Fibroblast of lung (primary cell): ENCODE data around the gene DNMT3A. TPM values are rescaled to one million over a fixed set of nuclear protein-coding genes. Genes with fewer than 3 reads are reported as not detected.

ENCODE experiments used
- DNase-seq, 2 donors: peaks; one replicate each; pipeline versions ENCODE4 v3.0.0 to v3.0.0-alpha.2; 2010; ENCODE audit warnings: low read depth in 2 of 2
- H2AFZ ChIP-seq: 2 replicates; pipeline ENCODE4 v1.5.1; 2012; ENCODE audit warnings: low read length, control low read depth, inconsistent platforms
- H3K27ac ChIP-seq: 2 replicates; pipeline ENCODE4 v1.5.1; 2011; ENCODE audit warnings: low read length, control low read depth; ENCODE audit not compliant: insufficient read depth
- H3K27me3 ChIP-seq: 2 replicates; pipeline ENCODE4 v1.5.1; 2011; ENCODE audit warnings: mild to moderate bottlenecking, low read length; ENCODE audit not compliant: control insufficient read depth, insufficient read depth
- H3K36me3 ChIP-seq: 2 replicates; pipeline ENCODE4 v1.5.1; 2011; ENCODE audit warnings: low read length; ENCODE audit not compliant: control insufficient read depth, insufficient read depth
- H3K4me1 ChIP-seq: 2 replicates; pipeline ENCODE4 v1.5.1; 2011; ENCODE audit warnings: low read length; ENCODE audit not compliant: control insufficient read depth, insufficient read depth; ENCODE audit errors: extremely low read depth
- H3K4me2 ChIP-seq: 2 replicates; pipeline ENCODE4 v1.5.1; 2011; ENCODE audit warnings: low read length, control low read depth; ENCODE audit not compliant: insufficient read depth; ENCODE audit errors: extremely low read depth
- H3K4me3 ChIP-seq, 4 experiments: fragments of 200-600 bp in 1 of 4; sonication (generic) in 1 of 4; replicated peaks in 1 of 4; 2 replicates each; pipeline ENCODE4 v1.5.1; 2011 to 2016; ENCODE audit warnings: low read length in 4 of 4, low read depth in 3 of 4, mild to moderate bottlenecking in 3 of 4, control low read depth in 2 of 4, inconsistent platforms in 1 of 4, mixed read lengths in 1 of 4; ENCODE audit not compliant: insufficient read depth in 1 of 4; ENCODE audit errors: control extremely low read depth in 1 of 4
- H3K79me2 ChIP-seq: 2 replicates; pipeline ENCODE4 v1.5.1; 2012; ENCODE audit warnings: mild to moderate bottlenecking, low read length, inconsistent platforms; ENCODE audit not compliant: control insufficient read depth, insufficient read depth
- H3K9ac ChIP-seq: 2 replicates; pipeline ENCODE4 v1.5.1; 2011; ENCODE audit warnings: mild to moderate bottlenecking, low read length, control low read depth; ENCODE audit not compliant: insufficient read depth
- H3K9me3 ChIP-seq: 2 replicates; pipeline ENCODE4 v1.5.1; 2012; ENCODE audit warnings: low read depth, low read length; ENCODE audit not compliant: control insufficient read depth, insufficient read depth
- H4K20me1 ChIP-seq: 2 replicates; pipeline ENCODE4 v1.5.1; 2011; ENCODE audit warnings: low read length; ENCODE audit not compliant: control insufficient read depth, insufficient read depth; ENCODE audit errors: extremely low read depth
- CTCF ChIP-seq, 2 donors: IDR thresholded peaks in 1 of 2; conservative IDR thresholded peaks in 1 of 2; 1 replicate in 1 of 2; 2 replicates in 1 of 2; pipeline ENCODE4 v1.5.1; 2011 to 2012; ENCODE audit warnings: low read length in 2 of 2, control low read depth in 1 of 2, inconsistent platforms in 1 of 2, low read depth in 1 of 2, mild to moderate bottlenecking in 1 of 2
- EZH2 ChIP-seq: IDR thresholded peaks from 2 replicates; pipeline ENCODE4 v1.5.1; 2012; ENCODE audit warnings: low read length, control low read depth, mild to moderate bottlenecking; ENCODE audit errors: missing control alignments
- polyA plus RNA-seq, 2 donors: library from polyadenylated mRNA; depleted of rRNA in 1 of 2; stranded (reverse) in 1 of 2; unstranded in 1 of 2; fragments of >200 nt; gene quantifications; 2 replicates each; pipeline ENCODE4 v1.2.1, GENCODE V29; 2011 to 2012; ENCODE audit warnings: missing spikeins in 1 of 2
- total RNA-seq: library from RNA; depleted of rRNA; stranded (reverse); fragments of >200 nt; gene quantifications from 2 replicates; pipeline ENCODE4 v1.2.1, GENCODE V29; 2014

Gene DNMT3A
- total and polyA plus RNA-seq, 2 donors (not counting 1 experiment from before 2014, with no cell fraction given): 3.6 to 19.7 TPM

- TF ChIP-seq CTCF (conservative IDR thresholded peaks at IDR 0.05 in 1 of 2, IDR thresholded peaks at IDR 0.05 in 1 of 2; ENCODE audit: low read depth in 1 of 2, low read length in 2 of 2) (no peak), EZH2 (no peak)
- Histone ChIP-seq H2AFZ (no peak overlapping the region), H3K4me3 (no peak overlapping the region), H3K27me3 (no peaks in the 10 kb centered on the region), H3K9ac (no peak overlapping the region), H3K27ac (no peak overlapping the region), H3K4me1 (no peaks in the 10 kb centered on the region), H3K9me3 (no peaks in the 10 kb centered on the region), H4K20me1 (no peaks in the 10 kb centered on the region), H3K79me2 (no peaks in the 10 kb centered on the region), H3K36me3 (no peaks in the 10 kb centered on the region), H3K4me2 (no peak overlapping the region)
- DNase-seq: no peak
Observed at GRCh38 chr2:25259737-25260124, 82.0 kb downstream of the DNMT3A start.

GRCh38 chr2:25258847-25259736, 82.6 kb downstream of the DNMT3A start:
- H3K4me3 ChIP-seq: no peak overlapping the region
- H3K36me3 ChIP-seq: no peaks in the 10 kb centered on the region
- no peak overlapping the region for H2AFZ ChIP-seq
- no peaks in the 10 kb centered on the region for H3K79me2 ChIP-seq
- no peaks in the 10 kb centered on the region for H3K9me3 ChIP-seq
- TF ChIP-seq CTCF (conservative IDR thresholded peaks at IDR 0.05 in 1 of 2, IDR thresholded peaks at IDR 0.05 in 1 of 2; ENCODE audit: low read depth in 1 of 2, low read length in 2 of 2) (no peak), EZH2 (no peak)
- H3K27me3 ChIP-seq: no peaks in the 10 kb centered on the region
- no peak for DNase-seq
- H3K27ac ChIP-seq: no peak overlapping the region
- no peaks in the 10 kb centered on the region for H4K20me1 ChIP-seq
- no peaks in the 10 kb centered on the region for H3K4me1 ChIP-seq
- H3K9ac ChIP-seq: no peak overlapping the region
- H3K4me2 ChIP-seq: no peak overlapping the region

GRCh38 chr2:25257931-25258846, 83.5 kb downstream of the DNMT3A start:
- no peak overlapping the region for H3K9ac ChIP-seq
- no peak for DNase-seq
- no peak overlapping the region for H3K4me3 ChIP-seq
- H4K20me1 ChIP-seq: no peaks in the 10 kb centered on the region
- no peaks in the 10 kb centered on the region for H3K79me2 ChIP-seq
- no peak overlapping the region for H3K27ac ChIP-seq
- H3K4me1 ChIP-seq: no peaks in the 10 kb centered on the region
- no peaks in the 10 kb centered on the region for H3K36me3 ChIP-seq
- H2AFZ ChIP-seq: no peak overlapping the region
- TF ChIP-seq CTCF (conservative IDR thresholded peaks at IDR 0.05 in 1 of 2, IDR thresholded peaks at IDR 0.05 in 1 of 2; ENCODE audit: low read depth in 1 of 2, low read length in 2 of 2): no peak
- no peak for TF ChIP-seq EZH2
- no peaks in the 10 kb centered on the region for H3K27me3 ChIP-seq
- no peak overlapping the region for H3K4me2 ChIP-seq
- H3K9me3 ChIP-seq: no peaks in the 10 kb centered on the region
